NCI-H2227 treated with DMSO at 0.1 percent for 48 hours (cell line): ENCODE data around the gene CFDP1.

Experiments
- DNase-seq: peaks from one replicate; lab custom pipeline; 2025; lab: John Stamatoyannopoulos, UW

The CFDP1 gene

GRCh38 chr16:75250089-75250808 lies 183.1 kb downstream of the CFDP1 start:
- DNase-seq: no peak

- DNase-seq: no peak
These were observed 183.9 kb downstream of the CFDP1 start for GRCh38 chr16:75249441-75249840.

DNA sequence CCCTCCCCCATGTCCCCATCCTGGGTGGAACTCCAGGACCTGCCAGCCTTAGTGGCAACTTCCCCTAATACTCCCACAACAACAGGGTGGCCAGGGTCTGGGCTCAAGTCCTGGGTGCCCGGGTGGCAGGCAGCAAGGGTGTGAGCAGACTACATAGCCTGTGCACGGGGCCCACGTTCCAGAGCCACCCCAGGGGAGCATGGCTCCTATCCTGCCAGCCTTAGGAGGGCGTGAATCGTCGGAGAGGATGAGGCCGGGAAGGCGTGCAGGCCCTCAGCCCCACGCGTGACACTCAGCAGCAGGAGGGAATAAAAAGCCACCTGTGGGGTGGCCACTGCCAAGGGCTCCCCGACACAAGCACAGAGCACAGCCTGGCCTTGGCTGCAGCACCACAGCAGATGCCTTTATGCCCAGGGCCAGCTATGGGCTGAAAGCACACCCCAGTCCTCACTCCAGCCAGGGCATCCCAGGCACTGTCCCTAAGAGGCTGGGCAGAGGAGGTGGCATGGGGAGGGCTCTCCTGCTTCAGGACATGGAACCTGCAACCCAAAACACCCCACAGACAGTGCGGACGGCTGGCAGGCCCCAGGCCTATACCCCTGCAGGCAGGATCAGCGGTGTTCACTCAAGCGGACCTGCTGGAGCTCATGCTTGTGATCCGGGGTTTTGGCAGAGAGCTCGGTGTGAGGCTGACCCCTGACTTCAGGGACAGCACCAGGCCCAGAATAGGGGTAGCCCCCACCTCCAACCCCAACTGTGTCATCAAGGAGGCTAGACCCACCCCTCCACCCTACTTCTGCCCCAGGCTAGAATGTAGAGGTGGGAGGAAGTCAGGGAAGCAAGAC lies 184.5 kb downstream of the CFDP1 start:
- DNase-seq: no peak

GRCh38 chr16:75248142-75248535 lies 185.2 kb downstream of the CFDP1 start:
- DNase-seq: no peak

DNA sequence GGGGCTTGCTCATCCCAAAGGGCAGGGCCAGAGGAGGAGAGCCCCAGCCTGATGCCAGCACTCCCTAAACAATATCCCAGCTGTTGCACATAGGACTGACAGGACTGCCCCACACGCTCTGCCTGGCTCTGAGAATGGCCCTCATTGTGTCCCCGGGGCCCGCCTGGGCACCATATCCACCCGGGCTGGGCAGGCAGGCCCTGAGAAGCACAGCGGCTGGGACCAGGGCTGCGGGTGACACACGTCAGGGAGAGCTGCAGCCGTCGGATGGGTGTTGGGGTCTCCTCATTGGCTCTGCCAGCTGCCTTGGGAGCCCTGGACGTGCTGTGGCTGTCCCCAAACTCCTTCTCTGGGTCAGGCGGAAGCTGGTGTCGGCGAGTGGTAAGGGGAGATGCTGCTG lies 186.1 kb downstream of the CFDP1 start:
- no peak for DNase-seq

- no peak for DNase-seq
These were observed 186.6 kb downstream of the CFDP1 start for GRCh38 chr16:75246504-75247205.

DNA sequence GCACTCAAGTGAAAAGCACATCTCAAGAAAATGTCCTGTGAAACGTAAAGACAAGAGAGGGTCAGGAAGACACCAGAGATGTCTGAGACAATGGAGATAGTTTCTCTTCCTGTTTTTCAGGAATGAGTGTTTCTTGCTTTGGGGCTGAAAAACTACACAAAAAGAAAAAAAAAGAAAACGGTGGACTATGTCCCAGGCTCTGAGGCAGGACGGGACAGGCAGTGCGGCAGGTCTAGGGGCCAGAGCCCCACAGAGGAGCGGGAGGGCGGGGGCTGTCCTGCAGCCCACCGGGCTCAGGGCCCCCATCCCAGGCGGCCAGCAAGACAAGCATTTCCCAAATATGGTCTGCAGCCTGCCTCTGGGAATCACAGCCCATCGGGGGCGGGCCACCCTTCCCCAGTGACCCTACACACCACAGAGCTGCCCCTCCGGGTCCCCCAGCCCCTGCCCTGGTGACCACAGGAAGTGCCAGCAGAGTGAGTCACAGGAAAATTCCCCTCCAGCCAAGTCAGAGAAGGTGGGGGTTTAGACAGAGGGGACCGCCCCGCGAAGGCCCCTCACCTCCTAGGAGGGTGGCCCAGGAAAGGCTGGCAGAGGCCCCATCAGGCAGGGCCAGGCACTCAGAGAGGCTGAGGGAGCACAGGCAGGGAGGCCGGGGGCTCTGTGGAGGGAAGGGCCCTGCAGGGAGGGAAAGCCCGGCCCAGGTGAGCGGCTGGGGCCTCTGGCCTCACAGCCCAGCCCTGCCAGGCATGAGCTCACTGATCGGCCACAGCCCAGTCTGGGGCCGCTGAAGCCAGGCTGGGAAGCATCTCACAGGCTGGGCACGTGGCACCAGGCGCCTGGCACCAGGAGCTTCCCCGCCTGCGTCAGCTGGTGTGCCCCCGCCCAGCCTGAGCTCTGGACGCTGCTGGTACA lies 188.2 kb downstream of the CFDP1 start:
- DNase-seq: no peak

DNA sequence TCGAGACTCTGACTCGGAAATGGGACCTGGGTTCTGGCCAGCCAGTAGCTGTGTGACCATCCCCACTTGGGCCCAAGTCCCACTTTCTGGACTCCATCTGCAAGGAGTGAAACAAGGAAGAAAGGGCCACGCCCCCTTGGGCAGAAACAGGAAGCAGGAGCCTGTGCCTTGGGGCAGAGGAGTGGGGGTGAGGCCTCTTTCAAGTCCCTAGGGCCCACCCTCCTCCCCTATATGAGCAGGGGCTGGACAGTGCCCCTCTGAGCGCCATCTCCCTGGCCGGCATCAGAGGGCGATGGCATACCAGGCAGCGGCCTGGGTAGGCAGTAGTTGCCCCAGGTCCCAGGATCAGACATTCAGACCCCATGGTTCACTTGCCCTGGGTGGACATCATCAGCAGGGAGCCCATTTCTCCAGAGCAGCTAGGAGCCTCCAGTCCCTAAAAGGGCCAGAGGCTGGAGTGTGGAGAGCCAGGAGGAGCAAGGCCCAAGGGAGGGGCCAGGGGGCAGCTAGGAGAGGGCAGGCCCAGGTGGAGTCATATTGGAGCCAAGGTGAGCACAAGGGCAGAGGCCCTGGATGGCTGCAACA lies 189.0 kb downstream of the CFDP1 start:
- no peak for DNase-seq
